ENCODE data around the gene SLC2A9.

DNA sequence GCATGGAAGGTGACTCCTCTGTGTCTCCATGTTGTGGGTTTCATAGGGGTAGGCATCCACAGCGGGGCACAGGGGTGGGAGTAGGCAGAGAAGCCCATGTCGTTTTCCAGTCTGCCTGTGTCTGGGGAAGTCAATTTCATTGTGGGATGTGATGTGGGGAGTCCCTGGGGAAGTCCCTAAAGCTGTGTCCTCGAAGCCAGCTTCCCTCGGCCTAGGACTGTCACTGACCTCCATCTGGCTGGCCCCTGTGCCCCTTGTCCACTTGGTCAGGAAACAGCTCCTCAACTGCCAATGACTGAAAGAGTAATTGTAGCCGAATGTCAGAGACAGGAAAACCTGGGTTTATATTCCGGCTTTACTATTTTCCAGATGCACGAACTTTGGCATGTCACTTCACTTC is 130.2 kb downstream of the SLC2A9 start:
- TF ChIP-seq, protein P1, sequence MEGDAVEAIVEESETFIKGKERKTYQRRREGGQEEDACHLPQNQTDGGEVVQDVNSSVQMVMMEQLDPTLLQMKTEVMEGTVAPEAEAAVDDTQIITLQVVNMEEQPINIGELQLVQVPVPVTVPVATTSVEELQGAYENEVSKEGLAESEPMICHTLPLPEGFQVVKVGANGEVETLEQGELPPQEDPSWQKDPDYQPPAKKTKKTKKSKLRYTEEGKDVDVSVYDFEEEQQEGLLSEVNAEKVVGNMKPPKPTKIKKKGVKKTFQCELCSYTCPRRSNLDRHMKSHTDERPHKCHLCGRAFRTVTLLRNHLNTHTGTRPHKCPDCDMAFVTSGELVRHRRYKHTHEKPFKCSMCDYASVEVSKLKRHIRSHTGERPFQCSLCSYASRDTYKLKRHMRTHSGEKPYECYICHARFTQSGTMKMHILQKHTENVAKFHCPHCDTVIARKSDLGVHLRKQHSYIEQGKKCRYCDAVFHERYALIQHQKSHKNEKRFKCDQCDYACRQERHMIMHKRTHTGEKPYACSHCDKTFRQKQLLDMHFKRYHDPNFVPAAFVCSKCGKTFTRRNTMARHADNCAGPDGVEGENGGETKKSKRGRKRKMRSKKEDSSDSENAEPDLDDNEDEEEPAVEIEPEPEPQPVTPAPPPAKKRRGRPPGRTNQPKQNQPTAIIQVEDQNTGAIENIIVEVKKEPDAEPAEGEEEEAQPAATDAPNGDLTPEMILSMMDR (IDR thresholded peaks at IDR 0.05; ENCODE audit: extremely low read depth in 1 of 2, insufficient read depth in 1 of 2, low read depth in 1 of 2, low read length in 2 of 2) = no peak
- TF ChIP-seq POLR2A (IDR thresholded peaks at IDR 0.05; ENCODE audit: low read depth, low read length) = no peak
- no peak for TF ChIP-seq EZH2 (IDR thresholded peaks at IDR 0.05; ENCODE audit: borderline replicate concordance, low read depth, low read length, severe bottlenecking)
